Activated gamma-delta T cell treated with anti-CD3 and anti-CD28 coated beads, Interleukin-2, amount 50 U/mL, for 16 hours (primary cell): ENCODE results near the gene MTOR.

Experiments used
- DNase-seq: peaks from one replicate; pipeline ENCODE4 v3.0.0-alpha.2; 2020; ENCODE audit warnings: low read depth

Gene MTOR

GRCh38 chr1:11216074-11216473 lies 46.3 kb downstream of the MTOR start:
- DNase-seq, result no peak

- no peak for DNase-seq
These were observed 46.9 kb downstream of the MTOR start for GRCh38 chr1:11215381-11216005.

- DNase-seq, result no peak
These were observed 47.5 kb downstream of the MTOR start for GRCh38 chr1:11214698-11215380.

- DNase-seq, result no peak
These were observed 50.3 kb downstream of the MTOR start for GRCh38 chr1:11211925-11212587.

GRCh38 chr1:11211461-11211860 lies 50.9 kb downstream of the MTOR start:
- DNase-seq, result no peak

GRCh38 chr1:11207898-11208611 lies 54.3 kb downstream of the MTOR start:
- no peak for DNase-seq

- DNase-seq, result no peak
These were observed 57.8 kb downstream of the MTOR start for GRCh38 chr1:11204396-11205190.

- no peak for DNase-seq
These were observed 63.3 kb downstream of the MTOR start for GRCh38 chr1:11198851-11199594.

- no peak for DNase-seq
These were observed 64.1 kb downstream of the MTOR start for GRCh38 chr1:11198257-11198656.

GRCh38 chr1:11197359-11197758 lies 65.0 kb downstream of the MTOR start:
- DNase-seq, result no peak

- no peak for DNase-seq
These were observed 65.4 kb downstream of the MTOR start for GRCh38 chr1:11196945-11197344.

- DNase-seq, result no peak
These were observed 67.8 kb downstream of the MTOR start for GRCh38 chr1:11194407-11195176.

GRCh38 chr1:11193376-11193775 lies 69.0 kb downstream of the MTOR start:
- no peak for DNase-seq

GRCh38 chr1:11188858-11189451 lies 73.4 kb downstream of the MTOR start, which contains the start of gene ANGPTL7:
Gene ANGPTL7, plus strand, starts transcription at chr1:11189355. Its CDS starts 225 bp downstream, at chr1:11189580.
- DNase-seq, result no peak

- no peak for DNase-seq
These were observed 74.0 kb downstream of the MTOR start for GRCh38 chr1:11188381-11188780.

- no peak for DNase-seq
These were observed 74.4 kb downstream of the MTOR start for GRCh38 chr1:11187931-11188330.

GRCh38 chr1:11187494-11187893 lies 74.9 kb downstream of the MTOR start:
- no peak for DNase-seq

GRCh38 chr1:11187000-11187399 lies 75.4 kb downstream of the MTOR start:
- no peak for DNase-seq

GRCh38 chr1:11184973-11185372 lies 77.4 kb downstream of the MTOR start:
- no peak for DNase-seq

- no peak for DNase-seq
These were observed 79.5 kb downstream of the MTOR start for GRCh38 chr1:11182884-11183283.
